ENCODE data around the gene MYLK2.

Gene MYLK2

GRCh38 chr20:31853481-31853880, 34.3 kb downstream of the MYLK2 start:
- no peaks in the 10 kb centered on the region for H3K9me2 ChIP-seq (replicated peaks; ENCODE audit: control insufficient read depth, low read length)
- no peak overlapping the region for H3K4me2 ChIP-seq (ENCODE audit: low read length)
- H3K27ac ChIP-seq (ENCODE audit: low read depth, low read length): no peak overlapping the region
- no peaks in the 10 kb centered on the region for H3K9me3 ChIP-seq (ENCODE audit: control insufficient read depth, insufficient read depth, low read length)
- no peak overlapping the region for H3K4me3 ChIP-seq (ENCODE audit: low read length)
- no peaks in the 10 kb centered on the region for H4K20me1 ChIP-seq (ENCODE audit: control insufficient read depth, insufficient read depth, low read depth, low read length)
- no peaks in the 10 kb centered on the region for H3F3A ChIP-seq (ENCODE audit: control insufficient read depth, insufficient read depth)
- H3K79me2 ChIP-seq (ENCODE audit: control insufficient read depth, low read length): no peaks in the 10 kb centered on the region
- TF ChIP-seq CTCF (IDR thresholded peaks at IDR 0.05; ENCODE audit: low read depth, low read length, poor library complexity, severe bottlenecking): no peak
- TF ChIP-seq EZH2phosphoT487 (IDR thresholded peaks at IDR 0.05; ENCODE audit: borderline replicate concordance, low read length): no peak
- no peaks in the 10 kb centered on the region for H3K4me1 ChIP-seq (ENCODE audit: control insufficient read depth, low read length)
- peaks cover 24% of the 10 kb centered on the region for H3K27me3 ChIP-seq (ENCODE audit: control insufficient read depth, low read length)
- H3K36me3 ChIP-seq (ENCODE audit: control insufficient read depth, low read length): no peaks in the 10 kb centered on the region

- H3K27ac ChIP-seq (ENCODE audit: low read depth, low read length): no peak overlapping the region
- H3K4me3 ChIP-seq (ENCODE audit: low read length): no peak overlapping the region
- TF ChIP-seq EZH2phosphoT487 (IDR thresholded peaks at IDR 0.05; ENCODE audit: borderline replicate concordance, low read length) (no peak), CTCF (IDR thresholded peaks at IDR 0.05; ENCODE audit: low read depth, low read length, poor library complexity, severe bottlenecking) (no peak)
- H4K20me1 ChIP-seq (ENCODE audit: control insufficient read depth, insufficient read depth, low read depth, low read length): no peaks in the 10 kb centered on the region
- no peaks in the 10 kb centered on the region for H3K79me2 ChIP-seq (ENCODE audit: control insufficient read depth, low read length)
- H3K36me3 ChIP-seq (ENCODE audit: control insufficient read depth, low read length): no peaks in the 10 kb centered on the region
- H3F3A ChIP-seq (ENCODE audit: control insufficient read depth, insufficient read depth): no peaks in the 10 kb centered on the region
- no peaks in the 10 kb centered on the region for H3K9me3 ChIP-seq (ENCODE audit: control insufficient read depth, insufficient read depth, low read length)
- no peaks in the 10 kb centered on the region for H3K9me2 ChIP-seq (replicated peaks; ENCODE audit: control insufficient read depth, low read length)
- H3K4me2 ChIP-seq (ENCODE audit: low read length): no peak overlapping the region
- peaks cover 53% of the 10 kb centered on the region for H3K27me3 ChIP-seq (ENCODE audit: control insufficient read depth, low read length)
- H3K4me1 ChIP-seq (ENCODE audit: control insufficient read depth, low read length): peaks cover 7% of the 10 kb centered on the region
Measured at GRCh38 chr20:31856516-31856915, 37.4 kb downstream of the MYLK2 start.

- H3K4me1 ChIP-seq (ENCODE audit: control insufficient read depth, low read length): peaks cover 7% of the 10 kb centered on the region
- no peaks in the 10 kb centered on the region for H3K36me3 ChIP-seq (ENCODE audit: control insufficient read depth, low read length)
- no peaks in the 10 kb centered on the region for H3K79me2 ChIP-seq (ENCODE audit: control insufficient read depth, low read length)
- peaks cover 55% of the 10 kb centered on the region for H3K27me3 ChIP-seq (ENCODE audit: control insufficient read depth, low read length)
- H3K27ac ChIP-seq (ENCODE audit: low read depth, low read length): no peak overlapping the region
- H3F3A ChIP-seq (ENCODE audit: control insufficient read depth, insufficient read depth): no peaks in the 10 kb centered on the region
- H4K20me1 ChIP-seq (ENCODE audit: control insufficient read depth, insufficient read depth, low read depth, low read length): no peaks in the 10 kb centered on the region
- no peaks in the 10 kb centered on the region for H3K9me2 ChIP-seq (replicated peaks; ENCODE audit: control insufficient read depth, low read length)
- H3K4me3 ChIP-seq (ENCODE audit: low read length): no peak overlapping the region
- H3K9me3 ChIP-seq (ENCODE audit: control insufficient read depth, insufficient read depth, low read length): no peaks in the 10 kb centered on the region
- TF ChIP-seq CTCF (IDR thresholded peaks at IDR 0.05; ENCODE audit: low read depth, low read length, poor library complexity, severe bottlenecking) (no peak), EZH2phosphoT487 (IDR thresholded peaks at IDR 0.05; ENCODE audit: borderline replicate concordance, low read length) (no peak)
- no peak overlapping the region for H3K4me2 ChIP-seq (ENCODE audit: low read length)
Measured at GRCh38 chr20:31857861-31858759, 39.0 kb downstream of the MYLK2 start.

Measured in DOHH2 (cell line).